HUES64 (cell line): ENCODE data around the gene ADAMTS9.

Source experiments
- H3K27ac ChIP-seq: 2 replicates; pipeline ENCODE4 v1.7.0; 2013; ENCODE audit warnings: low read depth, low read length, inconsistent platforms
- H3K27me3 ChIP-seq: 2 replicates; pipeline ENCODE4 v1.6.1; 2013; ENCODE audit warnings: mild to moderate bottlenecking, low read length; ENCODE audit not compliant: insufficient read depth
- H3K36me3 ChIP-seq: 2 replicates; pipeline ENCODE4 v1.6.1; 2013; ENCODE audit warnings: mild to moderate bottlenecking, low read length; ENCODE audit not compliant: insufficient read depth
- H3K4me1 ChIP-seq: 2 replicates; pipeline ENCODE4 v1.6.1; 2013; ENCODE audit warnings: mild to moderate bottlenecking, low read length, moderate library complexity; ENCODE audit not compliant: insufficient read depth
- H3K4me3 ChIP-seq: 2 replicates; pipeline ENCODE4 v1.5.1; 2013; ENCODE audit warnings: mild to moderate bottlenecking, low read length, moderate library complexity
- H3K9ac ChIP-seq: 2 replicates; pipeline ENCODE4 v1.6.1; 2013; ENCODE audit warnings: mild to moderate bottlenecking, low read depth, low read length
- H3K9me3 ChIP-seq: 2 replicates; pipeline ENCODE4 v1.6.1; 2013; ENCODE audit warnings: low read depth, low read length; ENCODE audit not compliant: insufficient read depth
- WGBS: fragments of 150-250, 120-280 bp; methylation state at CpG from one replicate; pipeline ENCODE4 v1.1.7; 2013; ENCODE audit warnings: missing lambda C conversion rate; 5-methylcytosine and 5-hydroxymethylcytosine counted together

ADAMTS9 gene

GRCh38 chr3:64539451-64540196, 148.2 kb downstream of the ADAMTS9 start:
- 77% methylated on average over 10 of the region's 10 CpGs for WGBS
- peaks cover 4% of the 10 kb centered on the region; the same call in 1 of the 2 replicates for H3K36me3 ChIP-seq
- no peak overlapping the region for H3K4me3 ChIP-seq
- H3K27ac ChIP-seq, result no peak overlapping the region
- H3K27me3 ChIP-seq, result no peaks in the 10 kb centered on the region
- no peaks in the 10 kb centered on the region for H3K9me3 ChIP-seq
- no peak overlapping the region for H3K9ac ChIP-seq
- no peaks in the 10 kb centered on the region for H3K4me1 ChIP-seq

- Histone ChIP-seq H3K4me3 (no peak overlapping the region), H3K9me3 (no peaks in the 10 kb centered on the region), H3K27ac (no peak overlapping the region), H3K4me1 (no peaks in the 10 kb centered on the region), H3K27me3 (peaks cover 24% of the 10 kb centered on the region), H3K9ac (no peak overlapping the region), H3K36me3 (no peaks in the 10 kb centered on the region; the same call in 1 of the 2 replicates)
- WGBS, result 82% methylated on average over 2 of the region's 2 CpGs
Observed at GRCh38 chr3:64536166-64536565, 151.6 kb downstream of the ADAMTS9 start.

DNA sequence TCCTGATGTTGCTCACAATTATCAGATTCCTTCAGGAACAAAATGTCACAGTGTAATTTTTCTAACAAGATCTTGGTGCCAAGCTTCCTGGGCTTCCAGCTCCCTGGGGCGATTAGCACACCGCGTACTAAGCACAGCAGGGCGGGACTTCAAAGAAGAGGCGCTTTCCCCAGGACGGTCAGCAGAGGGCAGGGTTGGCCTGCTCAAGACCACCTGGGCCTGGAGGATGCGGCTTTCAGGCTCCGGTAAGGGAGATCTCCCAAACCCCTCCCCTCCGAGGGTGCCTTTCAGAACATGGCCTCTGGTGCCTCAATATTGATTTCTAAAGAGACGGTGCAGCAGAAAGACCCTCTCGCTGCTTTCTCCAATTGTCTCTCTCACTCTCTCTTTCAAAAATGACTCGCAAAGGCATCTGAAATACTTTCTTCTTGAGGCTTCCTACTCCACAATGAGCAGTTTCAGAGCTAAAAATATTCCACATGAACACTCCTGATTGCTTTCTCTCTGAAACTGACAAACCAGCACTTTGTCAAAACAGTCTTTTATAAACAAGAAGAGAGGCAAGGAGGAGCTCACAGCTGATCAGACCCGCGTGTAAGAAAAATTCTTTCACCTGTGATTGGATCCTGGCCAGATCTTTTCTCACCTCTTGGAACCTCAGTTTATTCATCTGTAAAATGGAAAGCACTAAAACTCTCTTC, 154.0 kb downstream of the ADAMTS9 start:
- H3K36me3 ChIP-seq, result no peaks in the 10 kb centered on the region; the same call in 1 of the 2 replicates
- no peak overlapping the region for H3K9ac ChIP-seq
- H3K4me1 ChIP-seq, result no peaks in the 10 kb centered on the region
- H3K27ac ChIP-seq, result no peak overlapping the region
- no peak overlapping the region for H3K4me3 ChIP-seq
- 15% methylated on average over 14 of the region's 14 CpGs for WGBS
- no peaks in the 10 kb centered on the region for H3K9me3 ChIP-seq
- peaks cover 24% of the 10 kb centered on the region for H3K27me3 ChIP-seq

GRCh38 chr3:64530434-64531049, 157.3 kb downstream of the ADAMTS9 start:
- H3K4me1 ChIP-seq, result no peaks in the 10 kb centered on the region
- no peaks in the 10 kb centered on the region for H3K36me3 ChIP-seq
- WGBS, result 63% methylated on average over 3 of the region's 8 CpGs
- no peak overlapping the region for H3K9ac ChIP-seq
- H3K27ac ChIP-seq, result no peak overlapping the region
- no peaks in the 10 kb centered on the region for H3K9me3 ChIP-seq
- H3K4me3 ChIP-seq, result no peak overlapping the region
- H3K27me3 ChIP-seq, result peaks cover 24% of the 10 kb centered on the region

GRCh38 chr3:64523324-64523723, 164.5 kb downstream of the ADAMTS9 start:
- peaks cover 14% of the 10 kb centered on the region for H3K9me3 ChIP-seq
- H3K4me1 ChIP-seq, result no peaks in the 10 kb centered on the region; the same call in 1 of the 2 replicates
- no peaks in the 10 kb centered on the region for H3K27me3 ChIP-seq
- H3K27ac ChIP-seq, result no peak overlapping the region
- no peak overlapping the region for H3K4me3 ChIP-seq
- H3K36me3 ChIP-seq, result no peaks in the 10 kb centered on the region
- H3K9ac ChIP-seq, result no peak overlapping the region
- WGBS, result 58% methylated on average over 3 of the region's 3 CpGs

DNA sequence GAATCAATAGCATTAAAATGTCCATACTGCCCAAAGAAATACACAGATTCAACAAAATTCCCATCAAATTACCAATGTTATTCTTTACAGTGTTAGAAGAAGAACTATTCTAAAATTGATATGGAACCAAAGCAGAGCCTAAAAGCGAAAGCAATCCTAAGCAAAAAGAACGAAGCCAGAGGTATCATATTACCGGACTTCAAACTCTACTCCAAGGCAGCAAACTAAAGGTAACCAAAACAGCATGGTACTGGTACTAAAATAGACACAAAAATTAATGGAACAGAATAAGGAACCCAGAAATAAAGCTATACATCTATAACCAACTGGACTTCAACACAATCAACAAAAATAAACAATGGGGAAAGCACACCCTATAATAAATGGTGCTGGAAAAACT, 167.5 kb downstream of the ADAMTS9 start:
- Histone ChIP-seq H3K9me3 (peaks cover 14% of the 10 kb centered on the region), H3K36me3 (no peaks in the 10 kb centered on the region), H3K27ac (no peak overlapping the region), H3K4me1 (no peaks in the 10 kb centered on the region; the same call in 1 of the 2 replicates), H3K4me3 (no peak overlapping the region), H3K27me3 (no peaks in the 10 kb centered on the region), H3K9ac (no peak overlapping the region)
- 97% methylated on average over 3 of the region's 3 CpGs for WGBS

GRCh38 chr3:64518950-64519349, 168.8 kb downstream of the ADAMTS9 start:
- Histone ChIP-seq H3K27me3 (no peaks in the 10 kb centered on the region), H3K36me3 (no peaks in the 10 kb centered on the region), H3K4me1 (no peaks in the 10 kb centered on the region; the same call in 1 of the 2 replicates), H3K9ac (no peak overlapping the region), H3K27ac (no peak overlapping the region), H3K4me3 (no peak overlapping the region), H3K9me3 (peaks cover 14% of the 10 kb centered on the region)
- 95% methylated on average over 1 of the region's 1 CpG for WGBS

DNA sequence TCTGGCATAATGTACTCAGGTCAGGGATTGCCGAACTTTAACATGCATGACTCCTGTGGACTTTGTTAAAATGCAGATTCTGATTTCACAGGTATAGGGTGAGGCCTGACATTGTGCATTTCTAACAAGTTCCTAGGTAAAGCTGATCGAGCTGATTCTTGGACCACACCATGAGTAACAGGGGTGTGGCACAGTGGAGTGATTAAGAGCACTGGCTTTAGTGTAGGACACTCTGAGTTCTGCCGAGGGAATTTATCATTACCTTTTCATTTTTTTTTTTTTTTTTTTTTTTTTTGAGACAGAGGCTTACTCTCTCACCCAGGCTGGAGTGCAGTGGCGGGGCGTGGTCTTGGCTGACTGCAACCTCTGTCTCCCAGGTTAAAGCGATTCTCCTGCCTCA, 169.3 kb downstream of the ADAMTS9 start:
- no peaks in the 10 kb centered on the region; the same call in 1 of the 2 replicates for H3K4me1 ChIP-seq
- no peaks in the 10 kb centered on the region for H3K36me3 ChIP-seq
- no peaks in the 10 kb centered on the region for H3K27me3 ChIP-seq
- H3K4me3 ChIP-seq, result no peak overlapping the region
- 92% methylated on average over 6 of the region's 6 CpGs for WGBS
- no peak overlapping the region for H3K9ac ChIP-seq
- H3K9me3 ChIP-seq, result peaks cover 11% of the 10 kb centered on the region
- no peak overlapping the region for H3K27ac ChIP-seq

DNA sequence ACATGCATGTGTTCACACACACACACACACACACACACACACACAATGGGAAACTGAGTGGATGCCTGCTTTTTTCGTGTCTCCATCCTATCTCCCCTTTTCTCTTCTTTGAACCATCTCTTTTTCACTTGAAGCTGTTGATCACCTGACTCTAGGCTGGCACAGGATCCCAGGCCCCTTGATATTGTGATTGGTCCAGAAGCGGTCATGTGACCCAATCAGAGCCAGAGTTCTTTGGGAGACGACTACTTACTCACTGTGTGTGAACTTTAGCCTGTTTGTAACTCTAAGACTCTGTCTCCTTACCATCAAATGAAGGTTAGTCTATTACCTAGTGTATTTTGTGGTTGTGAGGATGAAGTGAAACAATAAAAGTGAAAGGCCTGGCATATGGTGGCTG, 172.9 kb downstream of the ADAMTS9 start:
- no peak overlapping the region for H3K9ac ChIP-seq
- H3K36me3 ChIP-seq, result no peaks in the 10 kb centered on the region
- H3K4me1 ChIP-seq, result no peaks in the 10 kb centered on the region
- H3K4me3 ChIP-seq, result no peak overlapping the region
- no peak overlapping the region for H3K27ac ChIP-seq
- no peaks in the 10 kb centered on the region for H3K9me3 ChIP-seq
- WGBS, result 95% methylated on average over 3 of the region's 3 CpGs
- H3K27me3 ChIP-seq, result no peaks in the 10 kb centered on the region

- 91% methylated on average over 3 of the region's 5 CpGs for WGBS
Observed at GRCh38 chr3:64509206-64509605, 178.6 kb downstream of the ADAMTS9 start.

DNA sequence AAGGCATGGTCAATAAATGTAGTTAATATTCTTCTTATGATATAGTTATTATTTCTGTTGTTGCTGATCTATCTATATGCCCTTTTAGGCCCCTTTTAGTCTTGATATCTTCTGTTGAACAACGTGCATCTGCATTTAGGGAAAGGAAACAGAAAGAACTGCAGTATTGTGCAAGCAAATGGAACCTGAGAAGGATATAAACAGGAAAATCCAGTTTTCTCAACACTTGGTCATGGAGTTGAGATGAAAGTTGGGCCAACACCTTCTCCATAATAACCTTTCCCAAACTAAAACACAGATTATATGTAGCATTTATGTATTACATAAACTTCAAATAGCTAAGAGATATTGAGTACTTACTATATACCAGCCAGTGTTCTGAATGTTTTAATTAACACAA, 179.7 kb downstream of the ADAMTS9 start:
- no peak overlapping the region for H3K27ac ChIP-seq
- H3K9ac ChIP-seq, result no peak overlapping the region
- no peaks in the 10 kb centered on the region for H3K9me3 ChIP-seq
- no peaks in the 10 kb centered on the region for H3K27me3 ChIP-seq
- H3K4me1 ChIP-seq, result peaks cover 12% of the 10 kb centered on the region
- 81% methylated on average over 1 of the region's 1 CpG for WGBS
- no peaks in the 10 kb centered on the region for H3K36me3 ChIP-seq
- H3K4me3 ChIP-seq, result no peak overlapping the region

More at GRCh38 chr3:64509206-64509605, 178.6 kb downstream of the ADAMTS9 start:
- H3K27me3 ChIP-seq, result no peaks in the 10 kb centered on the region
- H3K27ac ChIP-seq, result no peak overlapping the region
- no peaks in the 10 kb centered on the region for H3K36me3 ChIP-seq
- H3K4me3 ChIP-seq, result no peak overlapping the region
- H3K9me3 ChIP-seq, result no peaks in the 10 kb centered on the region
- no peak overlapping the region for H3K9ac ChIP-seq
- peaks cover 12% of the 10 kb centered on the region for H3K4me1 ChIP-seq
